ENCODE results near the gene PDE10A. TPM values are rescaled to one million over a fixed set of nuclear protein-coding genes. Genes with fewer than 3 reads are reported as not detected.

Gene PDE10A
- total and polyA plus RNA-seq, 7 experiments from 2014 or later: not detected

GRCh38 chr6:165653196-165653595, 9.8 kb downstream of the PDE10A start:
- H3K36me3 Mint-ChIP-seq: no peaks in the 10 kb centered on the region
- POLR2A ChIA-PET: no interaction called here

GRCh38 chr6:165652766-165653165, 10.3 kb downstream of the PDE10A start:
- Mint-ChIP-seq H3K4me1 (no peaks in the 10 kb centered on the region), H3K4me3 (no peak overlapping the region), H3K36me3 (no peaks in the 10 kb centered on the region), H3K27ac (no peak overlapping the region), H3K27me3 (peaks cover 0 to 4% (median 2%) of the 10 kb centered on the region in 5 donors), H3K9me3 (peaks cover 0 to 7% (median 0%) of the 10 kb centered on the region in 11 donors)
- no peaks in the 10 kb centered on the region for H3K27me3 ChIP-seq (ENCODE audit: control insufficient read depth in 2 of 2, insufficient read depth in 2 of 2, low read length in 2 of 2)
- DNase-seq: no peak
- ChIA-PET CTCF (no interaction called here), POLR2A (no interaction called here)
- ATAC-seq: no peak
- H3K4me1 ChIP-seq (ENCODE audit: control insufficient read depth in 2 of 2, insufficient read depth in 2 of 2, low read length in 2 of 2): no peaks in the 10 kb centered on the region
- H3K36me3 ChIP-seq (ENCODE audit: control insufficient read depth in 2 of 3, insufficient read depth in 3 of 3, low read length in 3 of 3): no peaks in the 10 kb centered on the region
- no peak overlapping the region for H3K27ac ChIP-seq (ENCODE audit: low read depth, low read length)
- intact Hi-C loops (cut with micrococcal nuclease): no loop called here
- H3K9me3 ChIP-seq (ENCODE audit: control insufficient read depth in 2 of 3, low read length in 3 of 3): no peaks in the 10 kb centered on the region
- H3K4me3 ChIP-seq (ENCODE audit: low read length): no peak overlapping the region

More at GRCh38 chr6:165653196-165653595, 9.8 kb downstream of the PDE10A start:
- Mint-ChIP-seq H3K9me3 (peaks cover 0 to 7% (median 2%) of the 10 kb centered on the region in 11 donors), H3K4me1 (no peaks in the 10 kb centered on the region), H3K4me3 (no peak overlapping the region), H3K27me3 (peaks cover 4 to 8% (median 6%) of the 10 kb centered on the region in 5 donors), H3K27ac (no peak overlapping the region)
- DNase-seq: no peak
- no peaks in the 10 kb centered on the region for H3K36me3 ChIP-seq (ENCODE audit: control insufficient read depth in 2 of 3, insufficient read depth in 3 of 3, low read length in 3 of 3)
- H3K4me1 ChIP-seq (ENCODE audit: control insufficient read depth in 2 of 2, insufficient read depth in 2 of 2, low read length in 2 of 2): no peaks in the 10 kb centered on the region
- intact Hi-C loops (cut with micrococcal nuclease): no loop called here
- H3K4me3 ChIP-seq (ENCODE audit: low read length): no peak overlapping the region
- ATAC-seq: no peak
- no peak overlapping the region for H3K27ac ChIP-seq (ENCODE audit: low read depth, low read length)
- H3K27me3 ChIP-seq (ENCODE audit: control insufficient read depth in 2 of 2, insufficient read depth in 2 of 2, low read length in 2 of 2): no peaks in the 10 kb centered on the region
- CTCF ChIA-PET: no interaction called here
- no peaks in the 10 kb centered on the region for H3K9me3 ChIP-seq (ENCODE audit: control insufficient read depth in 2 of 3, low read length in 3 of 3)

- Histone ChIP-seq H3K36me3 (ENCODE audit: control insufficient read depth in 2 of 3, insufficient read depth in 3 of 3, low read length in 3 of 3) (no peaks in the 10 kb centered on the region), H3K4me3 (ENCODE audit: low read length) (no peak overlapping the region), H3K4me1 (ENCODE audit: control insufficient read depth in 2 of 2, insufficient read depth in 2 of 2, low read length in 2 of 2) (no peaks in the 10 kb centered on the region), H3K27me3 (ENCODE audit: control insufficient read depth in 2 of 2, insufficient read depth in 2 of 2, low read length in 2 of 2) (no peaks in the 10 kb centered on the region), H3K27ac (ENCODE audit: low read depth, low read length) (no peak overlapping the region), H3K9me3 (ENCODE audit: control insufficient read depth in 2 of 3, low read length in 3 of 3) (no peaks in the 10 kb centered on the region)
- Mint-ChIP-seq H3K4me1 (no peaks in the 10 kb centered on the region), H3K9me3 (peaks cover 0 to 7% (median 0%) of the 10 kb centered on the region in 11 donors), H3K27ac (no peak overlapping the region), H3K36me3 (no peaks in the 10 kb centered on the region), H3K27me3 (peaks cover 0 to 5% (median 0%) of the 10 kb centered on the region in 5 donors), H3K4me3 (no peak overlapping the region)
- intact Hi-C loops (cut with micrococcal nuclease): loop anchor here in 1 of 2 donors (1.0 kb wide), 1 partner anchor 10 kb away; no protein-coding TSS in a partner anchor
- ChIA-PET POLR2A (no interaction called here), CTCF (no interaction called here)
- no peak for DNase-seq
- no peak for ATAC-seq
Measured at GRCh38 chr6:165649166-165650137, 13.6 kb downstream of the PDE10A start.

- Mint-ChIP-seq H3K27me3 (peaks cover 0 to 5% (median 0%) of the 10 kb centered on the region in 5 donors), H3K4me3 (no peak overlapping the region), H3K36me3 (no peaks in the 10 kb centered on the region), H3K4me1 (no peaks in the 10 kb centered on the region), H3K9me3 (peaks cover 0 to 10% (median 1%) of the 10 kb centered on the region in 11 donors), H3K27ac (no peak overlapping the region)
- no peak for ATAC-seq
- DNase-seq: no peak
- H3K4me1 ChIP-seq (ENCODE audit: control insufficient read depth in 2 of 2, insufficient read depth in 2 of 2, low read length in 2 of 2): no peaks in the 10 kb centered on the region
- CTCF ChIA-PET: no interaction called here
- H3K9me3 ChIP-seq (ENCODE audit: control insufficient read depth in 2 of 3, low read length in 3 of 3): no peaks in the 10 kb centered on the region
- no peak overlapping the region for H3K4me3 ChIP-seq (ENCODE audit: low read length)
- no peaks in the 10 kb centered on the region for H3K27me3 ChIP-seq (ENCODE audit: control insufficient read depth in 2 of 2, insufficient read depth in 2 of 2, low read length in 2 of 2)
- intact Hi-C loops (cut with micrococcal nuclease): no loop called here
- H3K27ac ChIP-seq (ENCODE audit: low read depth, low read length): no peak overlapping the region
- POLR2A ChIA-PET: no interaction called here
- no peaks in the 10 kb centered on the region for H3K36me3 ChIP-seq (ENCODE audit: control insufficient read depth in 2 of 3, insufficient read depth in 3 of 3, low read length in 3 of 3)
Measured at GRCh38 chr6:165647041-165647440, 16.0 kb downstream of the PDE10A start.

- no peak overlapping the region for H3K27ac Mint-ChIP-seq
- H3K4me1 Mint-ChIP-seq: no peaks in the 10 kb centered on the region
- Histone ChIP-seq H3K27me3 (ENCODE audit: control insufficient read depth in 2 of 2, insufficient read depth in 2 of 2, low read length in 2 of 2) (no peaks in the 10 kb centered on the region), H3K4me1 (ENCODE audit: control insufficient read depth in 2 of 2, insufficient read depth in 2 of 2, low read length in 2 of 2) (no peaks in the 10 kb centered on the region), H3K9me3 (ENCODE audit: control insufficient read depth in 2 of 3, low read length in 3 of 3) (no peaks in the 10 kb centered on the region), H3K36me3 (ENCODE audit: control insufficient read depth in 2 of 3, insufficient read depth in 3 of 3, low read length in 3 of 3) (no peaks in the 10 kb centered on the region), H3K4me3 (ENCODE audit: low read length) (no peak overlapping the region), H3K27ac (ENCODE audit: low read depth, low read length) (no peak overlapping the region)
- ATAC-seq (no peak), DNase-seq (no peak)
- intact Hi-C loops (cut with micrococcal nuclease): no loop called here
- ChIA-PET CTCF (no interaction called here), POLR2A (no interaction called here)
- no peaks in the 10 kb centered on the region for H3K36me3 Mint-ChIP-seq
- H3K9me3 Mint-ChIP-seq: peaks cover 0 to 10% (median 1%) of the 10 kb centered on the region in 11 donors
- no peak overlapping the region for H3K4me3 Mint-ChIP-seq
- peaks cover 0 to 5% (median 0%) of the 10 kb centered on the region in 5 donors for H3K27me3 Mint-ChIP-seq
Measured at GRCh38 chr6:165645919-165646318, 17.1 kb downstream of the PDE10A start.

- Histone ChIP-seq H3K36me3 (ENCODE audit: control insufficient read depth in 2 of 3, insufficient read depth in 3 of 3, low read length in 3 of 3) (no peaks in the 10 kb centered on the region), H3K9me3 (ENCODE audit: control insufficient read depth in 2 of 3, low read length in 3 of 3) (no peaks in the 10 kb centered on the region), H3K27ac (ENCODE audit: low read depth, low read length) (no peak overlapping the region), H3K4me1 (ENCODE audit: control insufficient read depth in 2 of 2, insufficient read depth in 2 of 2, low read length in 2 of 2) (no peaks in the 10 kb centered on the region), H3K27me3 (ENCODE audit: control insufficient read depth in 2 of 2, insufficient read depth in 2 of 2, low read length in 2 of 2) (no peaks in the 10 kb centered on the region), H3K4me3 (ENCODE audit: low read length) (no peak overlapping the region)
- intact Hi-C loops (cut with micrococcal nuclease): no loop called here
- H3K4me1 Mint-ChIP-seq: no peaks in the 10 kb centered on the region
- peaks cover 0 to 5% (median 0%) of the 10 kb centered on the region in 5 donors for H3K27me3 Mint-ChIP-seq
- peaks cover 0 to 8% (median 1%) of the 10 kb centered on the region in 11 donors for H3K9me3 Mint-ChIP-seq
- H3K4me3 Mint-ChIP-seq: no peak overlapping the region
- ATAC-seq (no peak), DNase-seq (no peak)
- no peak overlapping the region for H3K27ac Mint-ChIP-seq
- POLR2A ChIA-PET: no interaction called here
- H3K36me3 Mint-ChIP-seq: no peaks in the 10 kb centered on the region
- CTCF ChIA-PET: no interaction called here
Measured at GRCh38 chr6:165644586-165645266, 18.3 kb downstream of the PDE10A start.
